Activated CD8-positive, alpha-beta memory T cell treated with anti-CD3 and anti-CD28 coated beads, Interleukin-2, amount 50 U/mL, for 24 hours (primary cell): ENCODE data around the gene TRABD.
"Not testable (repeated sequence)": the region's sequence is repeated elsewhere in the genome, so short reads cannot be mapped to it uniquely, and the experiment has no call there.

Experiments
- DNase-seq: peaks from one replicate; pipeline ENCODE4 v3.0.0-alpha.2; 2020; ENCODE audit errors: extremely low read depth

Gene TRABD

GRCh38 chr22:50201191-50202129, 15.7 kb downstream of the TRABD start:
- no peak for DNase-seq

- DNase-seq = no peak
These were observed 16.5 kb downstream of the TRABD start for GRCh38 chr22:50202130-50202666.

- no peak for DNase-seq
These were observed 17.6 kb downstream of the TRABD start for GRCh38 chr22:50203288-50203687.

GRCh38 chr22:50204571-50204970, 18.9 kb downstream of the TRABD start:
- DNase-seq = no peak

GRCh38 chr22:50204998-50205397, 19.3 kb downstream of the TRABD start:
- DNase-seq = not testable (repeated sequence)

GRCh38 chr22:50205781-50206569, 20.3 kb downstream of the TRABD start:
- no peak for DNase-seq

- no peak for DNase-seq
These were observed 20.9 kb downstream of the TRABD start for GRCh38 chr22:50206599-50206998.

- no peak for DNase-seq
These were observed 21.8 kb downstream of the TRABD start for GRCh38 chr22:50207383-50208140.

- DNase-seq = no peak
These were observed 22.8 kb downstream of the TRABD start for GRCh38 chr22:50208430-50208938.

GRCh38 chr22:50208939-50209892, 23.5 kb downstream of the TRABD start:
- no peak for DNase-seq

- no peak for DNase-seq
These were observed 24.2 kb downstream of the TRABD start for GRCh38 chr22:50209893-50210292.

- DNase-seq = no peak
These were observed 24.8 kb downstream of the TRABD start for GRCh38 chr22:50210378-50211139.

GRCh38 chr22:50211147-50211546, 25.4 kb downstream of the TRABD start:
- no peak for DNase-seq

GRCh38 chr22:50213263-50213662, 27.6 kb downstream of the TRABD start:
- no peak for DNase-seq

GRCh38 chr22:50215297-50216054, 29.8 kb downstream of the TRABD start:
- DNase-seq = no peak

GRCh38 chr22:50216055-50216683, 30.5 kb downstream of the TRABD start:
- DNase-seq = no peak

GRCh38 chr22:50216684-50217520, 31.2 kb downstream of the TRABD start:
- DNase-seq = no peak
